Measurements from ENCODE around the gene MRPL28.
"Not testable (repeated sequence)": the region's sequence is repeated elsewhere in the genome, so short reads cannot be mapped to it uniquely, and the experiment has no call there.

MRPL28 gene

DNA sequence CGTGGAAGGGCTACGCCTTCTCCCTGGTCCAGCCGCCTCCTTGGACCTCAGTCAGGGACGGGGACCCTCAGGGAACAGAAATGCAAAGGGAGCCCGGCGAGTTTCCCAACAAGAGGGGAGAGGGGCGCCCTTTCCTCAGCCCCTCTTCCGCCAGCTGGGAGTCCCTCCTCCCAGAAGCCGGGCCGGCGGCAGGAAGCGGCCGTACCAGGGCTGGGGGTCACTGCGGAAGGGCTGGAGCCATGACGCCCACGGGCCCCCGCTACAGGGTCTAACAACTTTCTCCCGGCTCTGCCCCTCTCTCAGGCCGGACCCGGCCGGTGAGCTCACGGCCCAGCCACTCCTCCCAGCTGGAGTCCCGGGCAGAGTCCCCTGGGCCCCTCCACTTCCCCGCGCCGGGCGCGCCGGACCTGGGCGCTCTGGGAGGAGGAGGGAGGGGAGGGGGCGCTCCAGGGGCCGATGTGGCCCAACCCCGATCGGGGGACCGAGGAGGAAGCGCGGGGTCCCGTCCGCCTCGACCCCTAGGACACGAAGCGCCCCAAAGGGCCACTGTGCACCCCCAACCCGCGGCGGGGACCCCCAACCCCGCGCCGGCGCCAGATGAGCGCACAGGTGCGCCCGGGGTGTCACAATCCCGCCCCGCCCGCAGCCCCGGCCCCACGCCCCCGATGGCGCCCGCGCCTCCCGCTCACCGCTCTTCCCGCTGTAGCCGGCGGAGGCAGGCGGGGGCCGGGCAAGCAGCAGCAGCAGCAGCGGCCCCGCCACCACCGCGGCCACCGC lies 10.9 kb upstream of the MRPL28 start:
- H3K4me3 ChIP-seq (ENCODE audit: low read depth, low read length): peak overlapping the region; percentile 85
- DNase-seq (ENCODE audit: low read depth): no peak

DNA sequence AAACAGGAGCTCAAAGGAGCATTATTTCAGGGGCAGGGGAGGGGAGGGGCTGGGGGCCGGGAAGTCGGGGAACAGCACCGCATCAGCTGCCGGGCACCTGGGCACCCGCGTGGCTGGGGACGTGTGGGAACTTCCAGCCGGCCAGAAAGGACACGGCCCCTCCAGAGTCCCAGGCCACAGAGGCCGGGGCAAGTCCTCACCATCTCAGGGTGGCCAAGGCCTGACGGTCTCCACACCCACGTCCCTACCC lies 10.3 kb upstream of the MRPL28 start:
- no peak for DNase-seq (ENCODE audit: low read depth)
- peak overlapping the region; percentile 85 for H3K4me3 ChIP-seq (ENCODE audit: low read depth, low read length)
- TF ChIP-seq, protein P1, sequence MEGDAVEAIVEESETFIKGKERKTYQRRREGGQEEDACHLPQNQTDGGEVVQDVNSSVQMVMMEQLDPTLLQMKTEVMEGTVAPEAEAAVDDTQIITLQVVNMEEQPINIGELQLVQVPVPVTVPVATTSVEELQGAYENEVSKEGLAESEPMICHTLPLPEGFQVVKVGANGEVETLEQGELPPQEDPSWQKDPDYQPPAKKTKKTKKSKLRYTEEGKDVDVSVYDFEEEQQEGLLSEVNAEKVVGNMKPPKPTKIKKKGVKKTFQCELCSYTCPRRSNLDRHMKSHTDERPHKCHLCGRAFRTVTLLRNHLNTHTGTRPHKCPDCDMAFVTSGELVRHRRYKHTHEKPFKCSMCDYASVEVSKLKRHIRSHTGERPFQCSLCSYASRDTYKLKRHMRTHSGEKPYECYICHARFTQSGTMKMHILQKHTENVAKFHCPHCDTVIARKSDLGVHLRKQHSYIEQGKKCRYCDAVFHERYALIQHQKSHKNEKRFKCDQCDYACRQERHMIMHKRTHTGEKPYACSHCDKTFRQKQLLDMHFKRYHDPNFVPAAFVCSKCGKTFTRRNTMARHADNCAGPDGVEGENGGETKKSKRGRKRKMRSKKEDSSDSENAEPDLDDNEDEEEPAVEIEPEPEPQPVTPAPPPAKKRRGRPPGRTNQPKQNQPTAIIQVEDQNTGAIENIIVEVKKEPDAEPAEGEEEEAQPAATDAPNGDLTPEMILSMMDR (IDR thresholded peaks at IDR 0.05; ENCODE audit: control insufficient read depth, extremely low read depth, insufficient read depth): no peak

More for the DNA sequence above, 10.9 kb upstream of the MRPL28 start:
- TF ChIP-seq, protein P1 (IDR thresholded peaks at IDR 0.05; ENCODE audit: control insufficient read depth, extremely low read depth, insufficient read depth): no peak

DNA sequence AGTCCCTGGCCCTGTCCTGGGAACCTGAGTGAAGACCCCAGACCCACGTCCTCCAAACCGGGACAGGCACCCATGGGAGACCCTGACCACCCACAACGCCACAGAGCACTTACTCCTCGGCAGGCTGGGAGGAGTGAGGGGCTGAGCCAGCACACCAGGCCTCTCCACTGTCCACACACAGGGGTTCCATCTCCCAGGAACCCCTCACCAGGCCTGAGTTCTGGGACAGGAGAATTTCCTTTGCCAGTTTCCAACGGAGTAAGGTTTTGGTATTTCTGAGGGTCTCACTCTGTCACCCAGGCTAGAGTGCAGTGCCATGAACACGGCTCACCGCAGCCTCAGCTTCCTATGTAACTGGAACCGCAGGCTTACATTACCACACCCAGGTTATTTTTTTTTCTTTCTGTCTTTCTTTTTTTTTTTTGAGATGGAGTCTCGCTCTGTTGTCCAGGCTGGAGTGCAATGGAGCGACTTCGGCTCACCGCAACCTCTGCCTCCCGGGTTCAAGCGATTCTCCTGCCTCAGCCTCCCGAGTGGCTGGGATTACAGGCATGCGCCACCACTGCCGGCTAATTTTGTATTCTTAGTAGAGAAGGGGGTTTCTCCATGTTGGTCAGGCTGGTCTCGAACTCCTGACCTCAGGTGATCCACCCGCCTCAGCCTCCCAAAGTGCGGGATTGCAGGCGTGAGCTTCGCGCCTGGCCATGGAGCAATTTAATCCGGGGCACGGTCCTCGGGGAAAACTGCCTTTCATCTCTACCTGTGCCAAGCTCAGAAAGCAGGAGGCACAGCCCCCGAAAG lies 9.8 kb upstream of the MRPL28 start:
- TF ChIP-seq, protein P1 (IDR thresholded peaks at IDR 0.05; ENCODE audit: control insufficient read depth, extremely low read depth, insufficient read depth): no peak
- DNase-seq (ENCODE audit: low read depth): no peak
- peak overlapping the region; percentile 85 for H3K4me3 ChIP-seq (ENCODE audit: low read depth, low read length)

DNA sequence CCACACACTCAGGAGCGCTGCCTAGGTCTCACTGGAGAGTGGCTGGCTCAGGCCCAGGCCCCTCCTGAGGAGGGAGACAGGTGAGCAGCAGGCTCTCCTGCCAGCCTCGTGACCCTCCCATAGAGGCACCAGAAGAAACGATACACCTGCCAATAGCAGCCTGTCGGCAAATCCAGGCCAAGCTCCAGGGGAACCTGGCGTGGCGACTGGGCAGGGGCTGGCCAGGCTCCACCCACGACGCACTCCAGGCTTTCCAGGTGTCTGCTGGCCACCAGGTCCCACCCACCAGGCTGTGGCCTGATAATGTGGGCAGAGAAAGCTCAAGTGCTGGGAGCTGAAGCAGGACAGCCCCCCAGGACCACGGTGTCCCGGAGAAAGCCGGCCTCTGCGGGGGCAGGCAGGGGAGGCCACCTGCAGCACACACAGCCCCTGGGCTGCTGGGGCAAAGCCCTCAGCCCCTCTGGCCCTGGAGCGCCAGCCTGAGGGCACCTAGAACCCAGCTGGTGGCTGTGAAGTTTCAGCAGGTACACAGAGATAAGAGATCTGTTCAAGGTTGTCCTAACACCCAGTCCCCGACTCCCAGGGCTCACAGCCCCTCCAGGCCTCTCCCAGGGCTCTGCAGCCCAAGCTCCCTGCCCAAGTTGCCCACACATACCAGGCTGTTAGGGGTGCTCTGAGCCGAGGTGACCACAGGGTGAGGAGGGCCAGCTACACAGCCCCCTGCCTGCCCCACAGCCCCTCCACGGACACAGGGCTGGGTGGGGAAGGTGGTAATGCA lies 9.0 kb upstream of the MRPL28 start:
- peak overlapping the region; percentile 33 for H3K4me3 ChIP-seq (ENCODE audit: low read depth, low read length)

DNA sequence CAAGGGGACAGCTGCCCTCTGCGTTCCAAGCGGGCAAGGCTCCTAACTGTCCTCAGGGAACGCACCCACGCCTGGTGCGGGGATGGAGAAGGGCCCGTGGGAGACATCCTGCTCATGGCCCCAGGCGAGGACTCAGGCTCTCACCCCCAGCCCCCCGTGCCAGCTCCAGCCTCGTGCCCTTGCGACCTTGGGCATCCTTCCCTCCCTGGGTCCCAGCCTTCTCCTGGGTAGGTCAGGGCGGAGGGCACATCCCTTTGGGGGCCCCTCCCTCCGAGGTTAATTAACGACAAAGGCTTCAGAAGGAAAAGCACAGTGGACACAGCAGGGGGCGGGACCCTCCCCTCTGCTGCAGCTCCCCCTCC lies 8.5 kb upstream of the MRPL28 start:
- no peak for DNase-seq (ENCODE audit: low read depth)
- H3K4me3 ChIP-seq (ENCODE audit: low read depth, low read length): no peak overlapping the region
- TF ChIP-seq, protein P1 (IDR thresholded peaks at IDR 0.05; ENCODE audit: control insufficient read depth, extremely low read depth, insufficient read depth): no peak

More for the DNA sequence above, 9.0 kb upstream of the MRPL28 start:
- DNase-seq (ENCODE audit: low read depth): peak; percentile 94
- TF ChIP-seq, protein P1 (IDR thresholded peaks at IDR 0.05; ENCODE audit: control insufficient read depth, extremely low read depth, insufficient read depth): no peak

DNA sequence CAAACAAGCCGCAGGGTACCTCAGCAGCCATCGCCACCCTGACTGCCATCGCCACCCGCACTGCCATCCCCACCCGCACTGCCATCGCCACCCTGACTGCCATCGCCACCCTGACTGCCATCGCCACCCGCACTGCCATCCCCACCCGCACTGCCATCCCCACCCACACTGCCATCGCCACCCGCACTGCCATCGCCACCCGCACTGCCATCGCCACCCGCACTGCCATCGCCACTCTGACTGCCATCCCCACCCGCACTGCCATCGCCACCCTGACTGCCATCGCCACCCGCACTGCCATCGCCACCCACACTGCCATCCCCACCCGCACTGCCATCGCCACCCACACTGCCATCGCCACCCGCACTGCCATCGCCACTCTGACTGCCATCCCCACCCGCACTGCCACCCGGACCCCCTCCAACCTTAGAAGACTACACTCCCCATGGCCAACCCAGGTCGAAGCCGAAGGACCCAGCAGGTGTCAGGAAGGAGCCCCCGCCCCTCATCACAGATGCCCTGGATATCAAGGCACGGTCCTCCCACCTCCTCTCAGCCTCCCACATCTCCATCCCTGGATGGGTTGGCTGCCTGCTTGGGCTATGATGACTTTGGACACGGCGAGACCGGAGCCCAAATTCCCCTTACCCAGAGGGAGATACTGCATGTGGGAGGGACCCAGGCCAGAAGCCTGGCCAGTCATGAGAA lies 7.9 kb upstream of the MRPL28 start:
- not testable (repeated sequence) for DNase-seq (ENCODE audit: low read depth); H3K4me3 ChIP-seq (ENCODE audit: low read depth, low read length)

All from LNCaP clone FGC (cell line).